Measurements from ENCODE around the gene ST6GALNAC4. TPM values are rescaled to one million over a fixed set of nuclear protein-coding genes. Genes with fewer than 3 reads are reported as not detected.

ST6GALNAC4 gene
- total RNA-seq, 4 donors from 2014 or later, result 4.6 to 28.5 (median 16.5) TPM

DNA sequence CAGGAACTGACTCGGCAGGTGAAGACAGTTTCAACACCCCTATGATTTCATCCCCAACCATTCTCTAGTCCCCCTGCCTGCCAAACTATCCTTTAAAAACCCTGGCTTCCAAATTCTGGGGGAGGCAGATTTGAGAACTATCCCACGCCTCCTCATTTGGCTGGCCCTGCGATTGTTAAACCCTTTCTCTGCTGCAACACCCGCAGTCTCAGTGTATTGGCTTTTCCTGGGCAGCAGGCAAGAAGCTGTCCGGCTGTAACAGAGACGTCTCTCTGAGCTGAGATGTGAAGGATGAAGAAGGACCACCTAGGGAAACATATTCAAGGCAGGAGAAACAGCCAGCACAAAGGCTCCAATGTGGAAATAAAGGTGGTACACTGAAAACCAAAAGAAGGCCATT is 24.0 kb downstream of the ST6GALNAC4 start:
- TF ChIP-seq CTCF (IDR thresholded peaks at IDR 0.05), result no peak
- TF ChIP-seq POLR2A (IDR thresholded peaks at IDR 0.05), result no peak
- WGBS, 2 donors, result 95 to 97% methylated on average over 6 of the region's 6 CpGs
- intact Hi-C loops (cut with DNase I; ENCODE audit: low total_unique reads), result no loop called here
- DNase-seq (ENCODE audit: low spot score in 2 of 2), result no peak
- no peak overlapping the region for H3K4me3 ChIP-seq (ENCODE audit: low read depth, poor library complexity, severe bottlenecking)

- WGBS, 2 donors, result 92 to 94% methylated on average over 3 of the region's 3 CpGs
- TF ChIP-seq POLR2A (IDR thresholded peaks at IDR 0.05), result no peak
- no peak for TF ChIP-seq CTCF (IDR thresholded peaks at IDR 0.05)
- H3K4me3 ChIP-seq (ENCODE audit: low read depth, poor library complexity, severe bottlenecking), result no peak overlapping the region
- DNase-seq (ENCODE audit: low spot score in 2 of 2), result no peak
- intact Hi-C loops (cut with DNase I; ENCODE audit: low total_unique reads), result no loop called here
These were observed 26.8 kb downstream of the ST6GALNAC4 start for GRCh38 chr9:127890053-127890452.

- intact Hi-C loops (cut with DNase I; ENCODE audit: low total_unique reads), result no loop called here
- no peak for DNase-seq (ENCODE audit: low spot score in 2 of 2)
- no peak overlapping the region for H3K4me3 ChIP-seq (ENCODE audit: low read depth, poor library complexity, severe bottlenecking)
- TF ChIP-seq CTCF (IDR thresholded peaks at IDR 0.05), result no peak
- TF ChIP-seq POLR2A (IDR thresholded peaks at IDR 0.05), result no peak
- WGBS, 2 donors, result 88 to 90% methylated on average over 2 of the region's 2 CpGs
These were observed 29.0 kb downstream of the ST6GALNAC4 start for GRCh38 chr9:127887792-127888191.

- no peak overlapping the region for H3K4me3 ChIP-seq (ENCODE audit: low read depth, poor library complexity, severe bottlenecking)
- WGBS, 2 donors, result 91 to 95% methylated on average over 16 to 18 of the region's 18 CpGs
- TF ChIP-seq POLR2A (IDR thresholded peaks at IDR 0.05), result no peak
- TF ChIP-seq CTCF (IDR thresholded peaks at IDR 0.05), result no peak
- intact Hi-C loops (cut with DNase I; ENCODE audit: low total_unique reads), result no loop called here
- DNase-seq (ENCODE audit: low spot score in 2 of 2), result no peak
These were observed 30.4 kb downstream of the ST6GALNAC4 start for GRCh38 chr9:127886401-127886972.

DNA sequence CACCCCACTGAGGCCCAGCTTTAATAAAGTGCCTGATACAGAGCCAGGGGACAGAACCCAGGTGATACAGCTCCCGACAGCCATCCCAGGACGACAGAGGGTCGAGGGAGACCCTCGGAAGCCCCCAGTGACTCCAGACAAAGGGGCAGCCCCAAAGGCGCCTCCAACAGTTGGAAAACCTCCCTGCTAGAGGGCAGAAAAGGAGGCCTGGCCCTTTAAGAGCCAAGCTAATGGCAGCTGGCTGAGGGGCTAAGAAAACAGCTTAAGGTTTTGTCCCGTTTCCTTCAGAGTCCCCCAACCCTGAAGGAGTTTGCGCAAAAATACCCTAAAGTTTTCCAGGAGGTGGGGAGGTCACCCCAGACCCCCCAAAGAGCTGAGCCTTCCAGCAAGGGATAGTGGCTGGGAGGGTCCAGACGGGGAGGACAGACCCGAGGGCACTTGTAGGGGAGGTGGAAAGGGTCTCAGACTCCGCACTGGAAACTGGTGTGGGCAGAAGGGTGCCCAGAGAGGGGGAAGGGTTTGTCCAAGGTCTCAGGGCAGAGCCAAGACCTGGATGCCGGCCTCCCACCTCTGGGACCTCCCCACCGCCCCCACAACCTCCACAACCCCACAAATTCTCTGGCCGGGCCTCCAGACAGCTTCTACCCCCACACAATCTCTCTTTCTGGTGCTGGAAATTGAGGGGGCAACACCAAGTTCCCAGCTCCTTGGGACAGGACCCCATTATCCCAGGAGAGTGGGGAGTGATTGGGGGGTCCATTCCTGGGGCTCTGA is 31.1 kb downstream of the ST6GALNAC4 start:
- TF ChIP-seq CTCF (IDR thresholded peaks at IDR 0.05) (no peak), POLR2A (IDR thresholded peaks at IDR 0.05) (no peak)
- intact Hi-C loops (cut with DNase I; ENCODE audit: low total_unique reads), result no loop called here
- DNase-seq (ENCODE audit: low spot score in 2 of 2), result no peak
- 80 to 82% methylated on average over 13 of the region's 13 CpGs for WGBS, 2 donors
- H3K4me3 ChIP-seq (ENCODE audit: low read depth, poor library complexity, severe bottlenecking), result no peak overlapping the region

Data from lower leg skin (tissue), 4 donors.